Peyer's patch (tissue), 4 donors: ENCODE measurements around the gene DNAJC7. TPM values are rescaled to one million over a fixed set of nuclear protein-coding genes. Genes with fewer than 3 reads are reported as not detected.

Experiments
- DNase-seq, 3 donors: peaks; one replicate each; pipeline ENCODE4 v3.0.0-alpha.2; 2017 to 2019
- H3K27ac ChIP-seq, 4 donors: fragments of 200-600 bp; sonication (generic); one replicate each; pipeline ENCODE4 v1.5.1; 2016 to 2019
- H3K27me3 ChIP-seq, 2 donors: fragments of 200-600 bp; sonication (generic); one replicate each; pipeline ENCODE4 v1.5.1; 2019
- H3K36me3 ChIP-seq, 3 donors: fragments of 200-600 bp; sonication (generic); one replicate each; pipeline ENCODE4 v1.5.1; 2016 to 2019
- H3K4me1 ChIP-seq, 4 donors: fragments of 200-600 bp; sonication (generic); one replicate each; pipeline ENCODE4 v1.5.1; 2016 to 2019
- H3K4me3 ChIP-seq, 4 donors: fragments of 200-600 bp; sonication (generic); 1 replicate in 3 of 4; 2 replicates in 1 of 4; pipeline ENCODE4 v1.5.1; 2016 to 2019; ENCODE audit warnings: mild to moderate bottlenecking in 1 of 4
- H3K9me3 ChIP-seq, 4 donors: fragments of 200-600 bp; sonication (generic); one replicate each; pipeline ENCODE4 v1.5.1; 2016 to 2019; ENCODE audit warnings: mild to moderate bottlenecking in 1 of 4
- POLR2A ChIP-seq, 2 donors: fragments of 450-650 bp; IDR thresholded peaks; one replicate each; pipeline ENCODE4 v1.5.1; 2017; ENCODE audit warnings: antibody characterized with exemption in 2 of 2, mild to moderate bottlenecking in 2 of 2, moderate library complexity in 2 of 2
- total RNA-seq, 4 donors: library from RNA; depleted of rRNA; stranded (reverse); fragments of >200 nt; gene quantifications; one replicate each; pipeline ENCODE4 v1.1.0, GENCODE V29; 2016
- TF ChIP-seq, protein P1 (sequence below), 6 experiments: fragments of 450-650 bp in 4 of 6; fragments of 200-600 bp in 2 of 6; sonication (generic) in 1 of 6; IDR thresholded peaks; one replicate each; pipeline ENCODE4 v1.5.1; 2017 to 2019; ENCODE audit warnings: antibody characterized with exemption in 6 of 6, mild to moderate bottlenecking in 3 of 6, moderate library complexity in 1 of 6

The DNAJC7 gene
- total RNA-seq, 4 donors from 2014 or later: 51.0 to 80.9 (median 70.7) TPM

DNA sequence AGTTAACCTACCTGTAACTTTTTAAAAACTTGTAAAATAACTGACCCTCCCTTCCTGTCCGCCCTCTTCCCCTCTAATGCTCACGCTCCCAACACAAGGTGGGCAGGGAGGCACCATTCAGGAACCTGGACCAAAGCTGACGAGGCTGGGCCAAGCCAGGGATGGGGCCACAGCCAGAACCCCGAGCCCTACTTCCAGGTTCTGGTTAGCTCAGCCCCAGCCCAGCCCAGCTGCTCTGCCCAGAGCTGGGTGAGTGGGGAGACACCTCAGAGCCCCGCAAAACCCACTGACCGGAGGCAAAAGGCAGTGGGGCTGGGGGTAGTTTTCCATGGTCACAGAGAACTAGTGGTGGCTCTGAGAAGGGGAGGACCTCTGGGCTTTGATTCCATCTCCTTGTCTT, 43.2 kb downstream of the DNAJC7 start:
- H3K27me3 ChIP-seq: no peaks in the 10 kb centered on the region
- H3K9me3 ChIP-seq: no peaks in the 10 kb centered on the region
- H3K27ac ChIP-seq: peak overlapping the region in 2 of 4 donors; percentile 60 to 76
- peaks cover 0 to 24% (median 5%) of the 10 kb centered on the region in 4 donors for H3K4me1 ChIP-seq
- H3K36me3 ChIP-seq: peaks cover 0 to 85% (median 0%) of the 10 kb centered on the region in 3 donors
- H3K4me3 ChIP-seq: no peak overlapping the region
- TF ChIP-seq POLR2A (IDR thresholded peaks at IDR 0.05): no peak
- TF ChIP-seq, protein P1, sequence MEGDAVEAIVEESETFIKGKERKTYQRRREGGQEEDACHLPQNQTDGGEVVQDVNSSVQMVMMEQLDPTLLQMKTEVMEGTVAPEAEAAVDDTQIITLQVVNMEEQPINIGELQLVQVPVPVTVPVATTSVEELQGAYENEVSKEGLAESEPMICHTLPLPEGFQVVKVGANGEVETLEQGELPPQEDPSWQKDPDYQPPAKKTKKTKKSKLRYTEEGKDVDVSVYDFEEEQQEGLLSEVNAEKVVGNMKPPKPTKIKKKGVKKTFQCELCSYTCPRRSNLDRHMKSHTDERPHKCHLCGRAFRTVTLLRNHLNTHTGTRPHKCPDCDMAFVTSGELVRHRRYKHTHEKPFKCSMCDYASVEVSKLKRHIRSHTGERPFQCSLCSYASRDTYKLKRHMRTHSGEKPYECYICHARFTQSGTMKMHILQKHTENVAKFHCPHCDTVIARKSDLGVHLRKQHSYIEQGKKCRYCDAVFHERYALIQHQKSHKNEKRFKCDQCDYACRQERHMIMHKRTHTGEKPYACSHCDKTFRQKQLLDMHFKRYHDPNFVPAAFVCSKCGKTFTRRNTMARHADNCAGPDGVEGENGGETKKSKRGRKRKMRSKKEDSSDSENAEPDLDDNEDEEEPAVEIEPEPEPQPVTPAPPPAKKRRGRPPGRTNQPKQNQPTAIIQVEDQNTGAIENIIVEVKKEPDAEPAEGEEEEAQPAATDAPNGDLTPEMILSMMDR (IDR thresholded peaks at IDR 0.05): no peak
- no peak for DNase-seq

DNA sequence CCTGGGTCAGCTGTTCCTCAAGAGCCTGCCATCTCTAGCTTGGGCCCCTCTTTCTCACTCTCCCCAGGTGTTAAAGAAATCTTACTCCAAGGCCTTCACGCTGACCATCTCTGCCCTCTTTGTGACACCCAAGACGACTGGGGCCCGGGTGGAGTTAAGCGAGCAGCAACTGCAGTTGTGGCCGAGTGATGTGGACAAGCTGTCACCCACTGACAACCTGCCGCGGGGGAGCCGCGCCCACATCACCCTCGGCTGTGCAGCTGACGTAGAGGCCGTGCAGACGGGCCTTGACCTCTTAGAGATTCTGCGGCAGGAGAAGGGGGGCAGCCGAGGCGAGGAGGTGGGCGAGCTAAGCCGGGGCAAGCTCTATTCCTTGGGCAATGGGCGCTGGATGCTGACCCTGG, 43.8 kb downstream of the DNAJC7 start:
- peak overlapping the region in 3 of 4 donors; percentile 9 to 76 (median 60) for H3K27ac ChIP-seq
- peaks cover 0 to 22% (median 5%) of the 10 kb centered on the region in 4 donors for H3K4me1 ChIP-seq
- no peaks in the 10 kb centered on the region for H3K9me3 ChIP-seq
- peaks cover 0 to 83% (median 0%) of the 10 kb centered on the region in 3 donors for H3K36me3 ChIP-seq
- TF ChIP-seq POLR2A (IDR thresholded peaks at IDR 0.05): no peak
- TF ChIP-seq, protein P1 (IDR thresholded peaks at IDR 0.05): no peak
- no peak for DNase-seq
- no peak overlapping the region for H3K4me3 ChIP-seq
- no peaks in the 10 kb centered on the region for H3K27me3 ChIP-seq

DNA sequence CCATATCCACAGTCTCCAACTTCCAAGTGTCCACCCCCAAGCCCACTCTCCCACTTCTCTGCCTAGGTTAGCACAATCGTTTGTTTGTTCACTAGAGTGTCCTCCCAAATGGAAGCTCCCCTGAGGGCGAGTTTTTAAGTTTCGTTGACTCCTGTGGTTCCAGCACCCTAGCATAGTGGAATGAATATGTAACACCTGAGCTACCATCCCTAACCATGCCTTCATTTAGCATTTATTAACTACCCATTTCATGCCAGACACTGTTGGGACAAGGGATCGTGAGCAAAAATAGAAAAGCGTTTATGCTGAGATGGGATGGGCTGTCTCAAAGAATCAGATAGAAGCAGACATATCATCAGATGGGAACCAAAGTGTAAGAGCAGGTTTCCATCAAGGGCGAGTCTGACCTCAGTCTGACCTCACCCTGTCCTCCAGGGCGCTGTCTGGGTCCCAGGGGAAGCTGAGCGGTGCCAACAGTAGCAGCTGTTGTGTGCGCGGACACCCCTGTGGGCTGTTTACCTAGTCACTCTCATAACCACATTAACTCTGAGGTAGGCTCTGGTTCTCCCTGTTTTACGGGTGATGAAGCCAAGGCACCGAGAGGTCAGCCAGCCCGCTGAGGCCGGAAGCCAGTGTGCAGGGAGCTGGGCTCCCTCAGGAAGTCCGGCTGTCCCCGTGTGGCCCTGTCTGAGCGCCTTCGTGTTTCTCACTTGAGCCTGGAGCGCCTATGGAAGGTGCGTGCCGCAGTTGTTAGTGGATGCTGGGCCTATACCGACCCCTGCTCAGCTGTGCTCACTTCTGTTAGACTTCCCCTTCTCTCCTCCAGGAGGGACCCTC, 44.5 kb downstream of the DNAJC7 start:
- H3K36me3 ChIP-seq: peaks cover 0 to 82% (median 0%) of the 10 kb centered on the region in 3 donors
- peak in 2 of 3 donors; percentile 83 to 86 for DNase-seq
- H3K4me1 ChIP-seq: peaks cover 0 to 17% (median 5%) of the 10 kb centered on the region in 4 donors
- H3K9me3 ChIP-seq: no peaks in the 10 kb centered on the region
- H3K27ac ChIP-seq: peak overlapping the region; percentile 9 to 76 (median 45)
- H3K4me3 ChIP-seq: no peak overlapping the region
- TF ChIP-seq, protein P1 (IDR thresholded peaks at IDR 0.05): no peak
- TF ChIP-seq POLR2A (IDR thresholded peaks at IDR 0.05): no peak
- H3K27me3 ChIP-seq: no peaks in the 10 kb centered on the region

DNA sequence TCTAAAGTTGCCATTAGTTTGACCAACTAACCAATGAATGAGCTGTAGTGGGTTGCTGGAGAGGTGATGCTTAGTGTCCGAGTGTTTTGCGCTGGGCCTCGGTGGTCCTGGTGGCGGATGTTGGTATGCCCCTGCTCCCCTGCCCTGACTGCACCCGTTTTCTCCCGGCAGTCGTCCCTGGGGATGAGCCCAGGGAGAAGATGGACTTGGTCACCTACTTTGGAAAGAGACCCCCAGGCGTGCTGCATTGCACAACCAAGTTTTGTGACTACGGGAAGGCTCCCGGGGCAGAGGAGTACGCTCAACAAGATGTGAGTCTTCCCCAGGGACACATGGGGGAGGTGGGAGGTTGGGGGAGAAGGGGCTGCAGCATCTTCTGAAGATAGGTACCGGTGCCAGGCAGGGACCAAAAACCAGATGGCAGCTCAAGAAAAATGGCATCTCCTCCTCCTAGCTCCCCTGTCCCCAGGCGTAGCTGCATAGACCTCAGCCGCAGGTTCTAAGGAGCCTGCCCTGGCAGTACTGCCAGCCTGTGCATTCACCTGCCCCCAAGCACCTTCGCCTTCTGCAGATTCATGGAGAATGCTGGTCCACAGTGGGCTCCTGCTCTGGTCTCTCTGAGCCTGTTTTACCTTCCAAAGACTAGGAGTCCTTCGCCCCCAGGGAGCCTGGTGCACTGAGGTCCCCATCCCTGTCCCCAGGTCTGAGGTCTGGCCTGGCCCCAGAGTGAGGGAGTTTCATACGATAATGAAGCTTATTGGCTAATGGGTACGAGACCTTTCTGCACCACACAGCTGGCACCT, 45.3 kb downstream of the DNAJC7 start:
- Histone ChIP-seq H3K36me3 (peaks cover 0 to 73% (median 0%) of the 10 kb centered on the region in 3 donors), H3K27ac (peak overlapping the region in 2 of 4 donors; percentile 60 to 76)
- DNase-seq: no peak

DNA sequence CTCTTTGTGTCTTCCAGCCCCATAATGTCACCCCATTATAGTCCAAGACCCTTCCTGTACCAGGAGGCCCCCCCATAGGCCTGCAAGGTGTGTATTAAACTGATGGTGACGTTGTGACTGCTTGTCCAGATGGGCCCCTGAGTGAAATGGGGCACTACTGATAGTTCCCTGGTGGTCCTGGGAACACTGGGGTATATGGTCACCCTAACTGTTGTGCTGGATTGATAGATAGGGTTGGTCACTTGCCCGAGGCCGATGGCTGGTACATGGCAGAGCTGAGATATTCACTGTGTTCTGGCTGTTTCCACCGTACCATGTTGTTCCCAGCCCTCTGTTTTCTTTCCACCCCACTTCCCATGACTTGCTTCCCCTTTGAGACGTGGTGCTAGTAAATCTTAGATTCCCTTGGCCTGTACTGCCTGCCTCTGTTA, 46.3 kb downstream of the DNAJC7 start:
- Histone ChIP-seq H3K4me1 (peaks cover 0 to 22% (median 7%) of the 10 kb centered on the region in 4 donors), H3K4me3 (no peak overlapping the region), H3K27ac (peak overlapping the region in 1 of 4 donors; percentile 46), H3K36me3 (peaks cover 0 to 63% (median 0%) of the 10 kb centered on the region in 3 donors), H3K27me3 (no peaks in the 10 kb centered on the region), H3K9me3 (no peaks in the 10 kb centered on the region)
- no peak for DNase-seq
- no peak for TF ChIP-seq POLR2A (IDR thresholded peaks at IDR 0.05)
- TF ChIP-seq, protein P1 (IDR thresholded peaks at IDR 0.05): no peak

More for the DNA sequence above, 45.3 kb downstream of the DNAJC7 start:
- H3K27me3 ChIP-seq: no peaks in the 10 kb centered on the region
- no peak overlapping the region for H3K4me3 ChIP-seq
- H3K4me1 ChIP-seq: peaks cover 0 to 22% (median 7%) of the 10 kb centered on the region in 4 donors
- no peaks in the 10 kb centered on the region for H3K9me3 ChIP-seq
- TF ChIP-seq POLR2A (IDR thresholded peaks at IDR 0.05): no peak
- TF ChIP-seq, protein P1 (IDR thresholded peaks at IDR 0.05): peak in 1 of 6 experiments; percentile 17
